H9 (cell line): ENCODE data around the gene MORC1. TPM values are rescaled to one million over a fixed set of nuclear protein-coding genes. Genes with fewer than 3 reads are reported as not detected.

ENCODE experiments used
- DNase-seq: peaks from one replicate; pipeline ENCODE4 v3.0.0-alpha.2; 2017
- H2AFZ ChIP-seq: one replicate; pipeline ENCODE4 v1.6.1; 2013; ENCODE audit warnings: mild to moderate bottlenecking, low read length, control low read depth, moderate library complexity
- H2AK5ac ChIP-seq: 2 replicates; pipeline ENCODE4 v1.6.1; 2013; ENCODE audit warnings: low read length, control low read depth, mixed read lengths; ENCODE audit not compliant: insufficient read length
- H2BK120ac ChIP-seq: one replicate; pipeline ENCODE4 v1.6.1; 2013; ENCODE audit warnings: low read depth, mild to moderate bottlenecking, low read length, control low read depth, inconsistent platforms; ENCODE audit not compliant: poor library complexity, severe bottlenecking
- H2BK12ac ChIP-seq: 2 replicates; pipeline ENCODE4 v1.6.1; 2013; ENCODE audit warnings: low read length, control low read depth, mixed read lengths, low read depth; ENCODE audit not compliant: insufficient read length
- H2BK15ac ChIP-seq: 2 replicates; pipeline ENCODE4 v1.6.1; 2013; ENCODE audit warnings: low read depth, low read length, control low read depth
- H2BK20ac ChIP-seq: one replicate; pipeline ENCODE4 v1.6.1; 2013; ENCODE audit warnings: low read depth, mild to moderate bottlenecking, low read length, control low read depth, inconsistent platforms; ENCODE audit not compliant: poor library complexity, severe bottlenecking
- H2BK5ac ChIP-seq: 2 replicates; pipeline ENCODE4 v1.6.1; 2013; ENCODE audit warnings: low read length, control low read depth, mixed read lengths; ENCODE audit not compliant: insufficient read length
- H3K14ac ChIP-seq: 2 replicates; pipeline ENCODE4 v1.6.1; 2013; ENCODE audit warnings: low read length, control low read depth; ENCODE audit not compliant: insufficient read depth
- H3K18ac ChIP-seq: 2 replicates; pipeline ENCODE4 v1.6.1; 2013; ENCODE audit warnings: low read depth, mild to moderate bottlenecking, mixed read lengths, low read length, control low read depth; ENCODE audit not compliant: insufficient read length
- H3K23ac ChIP-seq: 2 replicates; pipeline ENCODE4 v1.6.1; 2013; ENCODE audit warnings: low read length, control low read depth, mixed read lengths, low read depth; ENCODE audit not compliant: insufficient read length
- H3K23me2 ChIP-seq: 2 replicates; pipeline ENCODE4 v1.6.1; 2013; ENCODE audit warnings: low read depth, mild to moderate bottlenecking, mixed read lengths, low read length, control low read depth; ENCODE audit not compliant: insufficient read length, poor library complexity, severe bottlenecking
- H3K27ac ChIP-seq: 2 replicates; pipeline ENCODE4 v1.5.1; 2013; ENCODE audit warnings: low read length, control low read depth, mixed read lengths, low read depth; ENCODE audit not compliant: insufficient read length
- H3K27me3 ChIP-seq: 2 replicates; pipeline ENCODE4 v1.6.1; 2013; ENCODE audit warnings: low read length, control low read depth, inconsistent platforms; ENCODE audit not compliant: insufficient read depth
- H3K4ac ChIP-seq: 2 replicates; pipeline ENCODE4 v1.6.1; 2013; ENCODE audit warnings: low read depth, mild to moderate bottlenecking, control low read depth, inconsistent platforms, low read length, moderate library complexity
- H3K4me1 ChIP-seq: 2 replicates; pipeline ENCODE4 v1.6.1; 2013; ENCODE audit warnings: low read length, control low read depth, inconsistent platforms; ENCODE audit not compliant: insufficient read depth
- H3K4me2 ChIP-seq: 2 replicates; pipeline ENCODE4 v1.6.1; 2013; ENCODE audit warnings: low read length, control low read depth, mixed read lengths; ENCODE audit not compliant: insufficient read length, insufficient read depth
- H3K56ac ChIP-seq: 2 replicates; pipeline ENCODE4 v1.6.1; 2013; ENCODE audit warnings: low read depth, mild to moderate bottlenecking, mixed read lengths, low read length, control low read depth; ENCODE audit not compliant: insufficient read length
- H3K79me1 ChIP-seq: 2 replicates; pipeline ENCODE4 v1.6.1; 2013; ENCODE audit warnings: low read depth, mild to moderate bottlenecking, moderate library complexity, low read length, control low read depth, inconsistent platforms; ENCODE audit not compliant: insufficient read depth, poor library complexity, severe bottlenecking
- H3K79me2 ChIP-seq: 2 replicates; pipeline ENCODE4 v1.6.1; 2013; ENCODE audit warnings: low read length, control low read depth, inconsistent platforms; ENCODE audit not compliant: insufficient read depth
- H3K9ac ChIP-seq: 2 replicates; pipeline ENCODE4 v1.6.1; 2013; ENCODE audit warnings: low read length, control low read depth, mixed read lengths; ENCODE audit not compliant: insufficient read length; ENCODE audit errors: extremely low read depth
- H3K9me3 ChIP-seq: one replicate; pipeline ENCODE4 v1.6.1; 2013; ENCODE audit warnings: low read depth, low read length, inconsistent platforms; ENCODE audit not compliant: control insufficient read depth
- H3T11ph ChIP-seq: one replicate; pipeline ENCODE4 v1.6.1; 2013; ENCODE audit warnings: mild to moderate bottlenecking, low read length, control low read depth, inconsistent platforms
- H4K20me1 ChIP-seq: one replicate; pipeline ENCODE4 v1.6.1; 2013; ENCODE audit not compliant: control insufficient read depth, insufficient read length, insufficient read depth
- H4K5ac ChIP-seq: 2 replicates; pipeline ENCODE4 v1.6.1; 2013; ENCODE audit warnings: low read depth, mild to moderate bottlenecking, mixed read lengths, low read length, control low read depth; ENCODE audit not compliant: insufficient read length
- H4K8ac ChIP-seq: replicated peaks from 2 replicates; pipeline ENCODE4 v1.6.1; 2013; ENCODE audit warnings: low read length, control low read depth, mixed read lengths, low read depth; ENCODE audit not compliant: insufficient read length
- H4K91ac ChIP-seq: 2 replicates; pipeline ENCODE4 v1.6.1; 2013; ENCODE audit warnings: low read depth, mild to moderate bottlenecking, moderate library complexity, mixed read lengths, low read length, control low read depth; ENCODE audit not compliant: insufficient read length
- H3K27ac Mint-ChIP-seq, 3 experiments: 2 replicates in 2 of 3; 3 replicates in 1 of 3; pipeline ENCODE4 v1.8.0; 2020 to 2021; ENCODE audit warnings: mixed read lengths in 3 of 3, mild to moderate bottlenecking in 1 of 3, moderate library complexity in 1 of 3
- H3K27me3 Mint-ChIP-seq: 2 replicates; pipeline ENCODE4 v1.8.0; 2021; ENCODE audit warnings: low read depth, mild to moderate bottlenecking, moderate library complexity, mixed read lengths
- H3K36me3 Mint-ChIP-seq, 3 experiments: 2 replicates in 2 of 3; 3 replicates in 1 of 3; pipeline ENCODE4 v1.8.0; 2020 to 2021; ENCODE audit warnings: low read depth in 3 of 3, mixed read lengths in 3 of 3; ENCODE audit not compliant: insufficient read depth in 1 of 3
- H3K4me1 Mint-ChIP-seq, 2 experiments: 2 replicates each; pipeline ENCODE4 v1.8.0; 2020; ENCODE audit warnings: mixed read lengths in 2 of 2
- H3K4me3 Mint-ChIP-seq, 2 experiments: 2 replicates in 1 of 2; 3 replicates in 1 of 2; pipeline ENCODE4 v1.8.0; 2020 to 2021; ENCODE audit warnings: mild to moderate bottlenecking in 2 of 2, mixed read lengths in 2 of 2, moderate library complexity in 1 of 2
- H3K9me3 Mint-ChIP-seq, 2 experiments: 2 replicates in 1 of 2; 3 replicates in 1 of 2; pipeline ENCODE4 v1.8.0; 2020; ENCODE audit warnings: mild to moderate bottlenecking in 2 of 2, mixed read lengths in 2 of 2, moderate library complexity in 1 of 2
- CTCF ChIP-seq: fragments of 200-600 bp; sonication (generic); conservative IDR thresholded peaks from 3 replicates; pipeline ENCODE4 v1.8.0; 2021; ENCODE audit warnings: antibody characterized with exemption, mild to moderate bottlenecking
- WGBS: extraction: QIAGEN DNeasy Blood & Tissue Kit; methylation state at CpG from one replicate; pipeline ENCODE4 v1.1.7; 2013; ENCODE audit warnings: missing lambda C conversion rate, low lambda C conversion rate, mixed read lengths; ENCODE audit not compliant: insufficient read length; ENCODE audit errors: extremely low coverage; 5-methylcytosine and 5-hydroxymethylcytosine counted together
- total RNA-seq: library from RNA; stranded (reverse); gene quantifications from 2 replicates; pipeline ENCODE4 v1.2.1, GENCODE V29; 2021

MORC1 gene
- total RNA-seq, 1 experiment from 2014 or later = not detected

GRCh38 chr3:109050591-109051167 is 67.3 kb downstream of the MORC1 start:
- H4K8ac ChIP-seq = no peak overlapping the region
- no peak overlapping the region for H2BK12ac ChIP-seq
- peaks cover 0 to 5% (median 0%) of the 10 kb centered on the region in 3 experiments; a peak in 1 of 7 replicates for H3K36me3 Mint-ChIP-seq
- H2BK5ac ChIP-seq = no peak overlapping the region
- H3K79me2 ChIP-seq = no peaks in the 10 kb centered on the region
- no peak overlapping the region for H3K4me2 ChIP-seq
- H2BK20ac ChIP-seq = no peak overlapping the region
- H3K4me1 ChIP-seq = no peaks in the 10 kb centered on the region; the same call in 1 of the 2 replicates
- H4K91ac ChIP-seq = no peak overlapping the region
- no peak overlapping the region for H3K4me3 Mint-ChIP-seq
- H3K14ac ChIP-seq = no peak overlapping the region
- no peak overlapping the region for H2AFZ ChIP-seq
- no peak overlapping the region for H4K5ac ChIP-seq
- no peak overlapping the region for H3K23ac ChIP-seq
- H2AK5ac ChIP-seq = no peak overlapping the region
- no peaks in the 10 kb centered on the region for H3K79me1 ChIP-seq
- no peaks in the 10 kb centered on the region; a peak in 1 of 5 replicates for H3K9me3 Mint-ChIP-seq
- H3K27me3 Mint-ChIP-seq = no peaks in the 10 kb centered on the region
- no peak overlapping the region for H3K9ac ChIP-seq
- no peak overlapping the region for H3K27ac Mint-ChIP-seq
- no peak overlapping the region for H3T11ph ChIP-seq
- H3K27ac ChIP-seq = no peak overlapping the region
- H3K23me2 ChIP-seq = no peaks in the 10 kb centered on the region
- TF ChIP-seq CTCF = peak; percentile 76
- H2BK120ac ChIP-seq = no peak overlapping the region
- no peak overlapping the region for H3K18ac ChIP-seq
- WGBS = no CpG with 5 or more reads among the region's 3 CpGs
- DNase-seq = no peak
- no peaks in the 10 kb centered on the region for H3K9me3 ChIP-seq
- no peaks in the 10 kb centered on the region for H3K27me3 ChIP-seq
- H3K4ac ChIP-seq = no peak overlapping the region
- H3K4me1 Mint-ChIP-seq = peaks cover 13 to 16% of the 10 kb centered on the region in 2 experiments
- H3K56ac ChIP-seq = no peak overlapping the region
- H2BK15ac ChIP-seq = no peak overlapping the region
- H4K20me1 ChIP-seq = no peaks in the 10 kb centered on the region
